Activated CD8-positive, alpha-beta memory T cell treated with anti-CD3 and anti-CD28 coated beads for 36 hours (primary cell): ENCODE results near the gene SLC5A10. TPM values are rescaled to one million over a fixed set of nuclear protein-coding genes. Genes with fewer than 3 reads are reported as not detected.

Experiments
- CTCF ChIA-PET: fragments of 350-600 bp; sonication (Branson Sonifier 250); formaldehyde crosslinking; loops from one replicate; lab custom pipeline; 2021; ENCODE audit warnings: antibody characterized with exemption; lab: Charles Lee
- POLR2A ChIA-PET: fragments of 350-600 bp; sonication (Branson Sonifier 250); formaldehyde crosslinking; loops from one replicate; lab custom pipeline; 2021; ENCODE audit warnings: antibody characterized with exemption; lab: Charles Lee
- total RNA-seq, 2 experiments: library from RNA; stranded (reverse); gene quantifications; one replicate each; pipeline ENCODE4 v1.2.3, GENCODE V29; 2021

The SLC5A10 gene
- total RNA-seq, 2 experiments from 2014 or later: not detected

DNA sequence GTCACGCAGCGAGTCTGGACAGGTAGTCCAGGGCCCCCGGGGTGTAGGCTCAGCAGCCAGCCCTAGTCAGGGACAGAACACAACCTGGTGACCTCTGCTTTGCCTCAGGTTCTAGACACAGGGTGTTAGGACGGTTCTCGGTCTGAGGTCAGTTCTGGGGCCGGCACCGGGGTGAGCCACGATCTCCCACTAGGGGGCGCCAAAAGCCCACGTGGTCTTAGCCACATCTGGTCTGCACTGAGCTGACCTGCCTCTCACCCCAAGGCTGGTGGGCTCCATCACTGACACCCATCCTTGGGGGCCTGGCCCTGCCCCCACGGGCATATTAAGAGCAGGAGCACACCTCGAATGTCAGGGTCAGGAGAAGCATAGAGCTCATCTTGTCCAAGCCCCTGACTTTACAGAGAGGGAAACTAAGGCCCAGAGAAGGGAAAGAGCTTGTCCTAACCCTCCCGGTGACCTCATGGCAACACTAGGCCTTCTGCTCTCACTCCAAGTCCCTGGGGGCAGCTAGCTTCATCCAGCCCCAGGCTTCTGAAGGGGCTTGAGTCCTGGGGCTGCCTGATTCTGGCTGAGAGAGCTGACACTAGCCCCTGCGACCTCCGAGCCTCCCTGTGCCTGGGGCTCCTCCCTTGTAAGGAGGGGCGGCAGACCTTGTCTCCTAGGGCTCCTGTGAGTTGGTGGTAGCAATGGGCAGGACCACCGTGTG, 9.0 kb downstream of the SLC5A10 start:
- ChIA-PET CTCF (interaction anchor here (0.6 to 1.9 kb wide), 20 partner anchors 9 to 604 kb away, joined by 3 to 14 read pairs (median 4); partner anchors contain the start of genes FAM83G and SLC5A10), POLR2A (interaction anchor here (1.0 kb wide), 1 partner anchor 44 kb away, joined by 3 read pairs; the partner anchor contains the start of gene FAM83G)

DNA sequence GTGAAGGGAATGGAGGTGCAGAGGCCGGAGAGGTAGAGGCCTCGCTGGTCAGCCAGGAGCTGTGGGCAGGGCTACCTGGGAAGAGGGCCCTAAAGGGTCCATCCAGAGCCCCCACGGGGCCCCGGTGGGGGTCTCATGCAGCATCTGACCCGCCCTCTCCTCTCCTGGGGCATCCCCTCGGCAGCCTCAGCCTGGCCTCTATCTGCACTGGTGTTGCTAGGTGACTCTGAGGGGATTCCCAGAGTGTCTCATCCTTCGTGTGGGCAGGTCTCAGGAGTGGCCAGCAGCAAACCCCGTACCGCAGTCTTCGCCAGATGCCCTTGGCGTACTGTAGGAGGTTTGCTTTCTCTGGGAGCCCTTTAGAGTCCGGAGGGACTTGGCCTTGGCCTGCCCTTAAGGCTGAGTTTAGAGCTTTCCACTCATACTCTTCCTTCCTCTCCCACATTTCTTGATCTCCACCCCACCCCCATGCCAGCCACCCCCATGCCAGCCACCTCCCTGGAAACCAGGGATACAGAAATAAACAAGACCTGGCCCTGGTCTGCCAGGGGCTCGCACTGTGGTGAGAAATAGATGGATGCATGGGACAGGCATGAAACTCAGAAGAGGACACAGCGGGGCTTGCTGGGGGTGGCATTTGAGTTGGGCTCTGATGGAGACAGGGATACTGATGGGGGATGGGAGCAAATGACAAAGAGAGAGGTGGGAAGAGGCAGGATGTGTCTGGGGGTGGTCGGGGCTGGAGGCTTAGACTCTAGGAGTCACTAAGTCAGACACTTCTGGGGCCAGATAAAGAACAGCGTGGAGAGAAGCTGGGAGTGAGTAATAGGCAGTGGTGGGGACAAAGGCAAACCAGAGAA, 9.9 kb downstream of the SLC5A10 start:
- POLR2A ChIA-PET: interaction anchor here (1.0 kb wide), 1 partner anchor 43 kb away, joined by 3 read pairs; the partner anchor contains the start of gene FAM83G
- CTCF ChIA-PET: interaction anchor here (0.6 to 1.9 kb wide), 14 partner anchors 8 to 605 kb away, joined by 3 to 9 read pairs (median 4); partner anchors contain the start of gene SLC5A10

DNA sequence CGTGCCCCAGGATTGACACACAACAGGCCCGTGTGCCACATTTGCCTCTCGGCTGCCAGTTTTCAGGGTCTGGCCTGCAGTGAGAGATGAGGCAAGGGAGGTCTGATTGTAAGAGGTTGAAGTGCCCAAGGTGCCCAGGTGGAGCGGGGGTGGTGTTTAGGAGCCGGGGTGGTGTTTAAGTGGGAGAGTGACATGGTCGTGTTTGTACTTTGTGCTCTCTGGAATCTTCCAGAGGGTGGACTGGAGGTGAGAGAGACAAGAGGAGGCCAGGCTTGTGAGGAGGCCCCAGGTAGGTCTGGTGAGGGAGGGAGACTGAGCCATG, 10.5 kb downstream of the SLC5A10 start:
- POLR2A ChIA-PET: no interaction called here
- CTCF ChIA-PET: no interaction called here

DNA sequence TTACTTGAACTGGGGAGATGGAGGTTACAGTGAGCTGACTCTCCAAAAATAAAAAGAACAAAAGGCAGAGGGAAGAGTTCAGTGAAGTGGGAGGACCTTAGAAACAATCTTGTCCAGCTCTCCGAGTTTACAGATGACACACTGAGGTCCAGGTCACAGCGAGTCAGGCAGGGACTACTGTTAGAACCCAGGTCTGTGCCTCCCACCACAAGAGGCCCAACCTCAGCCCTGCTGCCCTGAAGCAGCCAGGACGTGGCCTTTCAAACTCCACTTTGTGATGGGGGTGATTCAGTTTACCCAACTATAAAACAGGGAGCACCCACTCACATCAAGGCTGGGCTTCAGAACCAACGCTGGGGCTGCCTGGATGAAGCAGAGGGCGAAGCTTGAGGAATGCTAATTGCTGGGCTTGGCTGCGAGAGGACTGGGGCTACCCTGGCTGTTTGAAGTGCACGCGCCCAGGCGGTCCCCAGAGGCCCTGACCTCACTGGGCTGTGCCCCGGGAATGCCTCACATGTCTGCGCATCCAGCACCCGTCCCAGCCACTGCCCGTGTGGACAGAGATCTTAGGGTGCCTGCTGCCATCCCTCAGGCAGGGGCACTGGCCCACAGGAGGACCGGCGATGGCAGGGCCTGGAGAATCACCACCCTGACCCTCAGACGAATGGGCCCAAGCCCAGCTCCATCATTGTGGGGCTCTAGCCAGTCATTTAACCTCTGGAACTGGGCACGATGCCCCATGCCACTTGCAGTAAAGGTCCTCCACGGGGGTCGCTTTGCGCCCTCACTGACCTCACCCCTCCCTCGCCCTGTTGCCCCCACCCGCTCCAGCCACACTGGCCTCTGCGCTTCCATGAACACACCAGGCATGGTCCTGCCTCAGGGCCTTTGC, 11.4 kb downstream of the SLC5A10 start:
- ChIA-PET CTCF (no interaction called here), POLR2A (no interaction called here)

DNA sequence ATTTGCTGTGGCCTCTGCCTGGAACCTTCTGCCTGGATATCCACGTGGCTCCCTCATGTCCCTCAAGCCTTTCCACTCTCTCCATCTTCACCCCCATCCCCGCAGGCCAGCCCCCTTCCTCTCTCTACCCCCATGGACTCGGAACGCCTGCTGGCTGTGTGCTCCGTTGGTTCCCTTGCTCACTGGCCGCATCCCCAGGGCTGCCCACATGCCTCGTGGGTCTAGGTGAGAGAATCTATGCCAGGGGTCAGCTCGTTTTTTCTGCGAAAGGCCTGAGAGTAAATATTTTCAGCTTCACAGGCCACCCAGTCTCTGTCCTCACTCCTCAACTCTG, 12.0 kb downstream of the SLC5A10 start:
- POLR2A ChIA-PET: no interaction called here

DNA sequence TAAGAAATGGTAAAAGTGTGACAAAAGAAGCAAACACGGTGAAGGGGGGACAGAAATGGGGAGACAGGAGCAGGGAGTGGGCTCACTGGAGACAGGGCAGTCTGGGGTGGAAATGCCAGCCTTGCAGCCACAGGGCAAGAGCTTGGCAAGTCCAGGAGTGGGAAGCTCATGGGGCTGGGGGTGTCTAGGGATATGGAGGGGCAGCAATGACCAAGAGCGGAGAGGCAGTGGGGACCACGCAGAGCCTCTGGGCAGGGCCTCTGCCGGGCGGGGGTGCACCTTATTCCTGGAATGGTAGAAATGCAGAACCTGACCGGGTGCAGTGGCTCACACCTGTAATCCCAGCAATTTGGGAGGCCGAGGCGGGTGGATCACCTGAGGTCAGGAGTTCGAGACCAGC, 12.6 kb downstream of the SLC5A10 start:
- ChIA-PET POLR2A (no interaction called here), CTCF (no interaction called here)

More for the DNA sequence above, 12.0 kb downstream of the SLC5A10 start:
- CTCF ChIA-PET: no interaction called here

DNA sequence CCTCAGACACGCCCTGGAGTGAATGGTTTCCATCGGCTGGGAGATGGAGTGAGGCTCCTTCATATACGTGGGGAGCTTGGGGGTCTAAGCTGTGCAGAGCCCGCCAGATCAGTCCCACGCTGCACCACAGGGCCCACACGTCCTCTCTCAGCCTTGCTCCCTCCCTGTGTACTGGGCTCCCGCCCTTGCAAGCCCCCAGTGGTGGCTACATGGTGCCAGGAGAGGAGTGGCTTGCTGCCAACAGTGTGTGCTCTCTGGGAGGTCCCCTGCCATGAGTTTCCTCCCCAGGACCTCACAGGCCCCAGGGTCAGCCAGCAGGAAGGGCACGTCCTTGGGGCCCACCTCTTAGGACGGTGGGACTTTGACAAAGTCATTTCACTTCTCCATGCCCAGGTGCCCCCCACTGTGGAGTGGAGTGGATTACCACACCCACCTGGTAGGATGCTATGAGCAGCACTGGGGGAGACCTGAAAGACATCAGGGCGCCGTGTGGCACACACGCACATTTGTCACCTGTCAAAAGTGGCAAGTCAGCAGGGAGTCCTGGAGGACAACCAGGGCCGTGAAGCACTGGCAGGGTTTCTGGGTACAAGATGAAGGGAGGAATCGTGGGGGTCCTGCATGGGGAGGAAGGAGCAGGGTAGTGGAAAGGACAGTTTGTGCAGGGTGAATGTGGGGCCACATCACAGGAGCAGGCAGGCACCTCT, 13.7 kb downstream of the SLC5A10 start:
- POLR2A ChIA-PET: no interaction called here

DNA sequence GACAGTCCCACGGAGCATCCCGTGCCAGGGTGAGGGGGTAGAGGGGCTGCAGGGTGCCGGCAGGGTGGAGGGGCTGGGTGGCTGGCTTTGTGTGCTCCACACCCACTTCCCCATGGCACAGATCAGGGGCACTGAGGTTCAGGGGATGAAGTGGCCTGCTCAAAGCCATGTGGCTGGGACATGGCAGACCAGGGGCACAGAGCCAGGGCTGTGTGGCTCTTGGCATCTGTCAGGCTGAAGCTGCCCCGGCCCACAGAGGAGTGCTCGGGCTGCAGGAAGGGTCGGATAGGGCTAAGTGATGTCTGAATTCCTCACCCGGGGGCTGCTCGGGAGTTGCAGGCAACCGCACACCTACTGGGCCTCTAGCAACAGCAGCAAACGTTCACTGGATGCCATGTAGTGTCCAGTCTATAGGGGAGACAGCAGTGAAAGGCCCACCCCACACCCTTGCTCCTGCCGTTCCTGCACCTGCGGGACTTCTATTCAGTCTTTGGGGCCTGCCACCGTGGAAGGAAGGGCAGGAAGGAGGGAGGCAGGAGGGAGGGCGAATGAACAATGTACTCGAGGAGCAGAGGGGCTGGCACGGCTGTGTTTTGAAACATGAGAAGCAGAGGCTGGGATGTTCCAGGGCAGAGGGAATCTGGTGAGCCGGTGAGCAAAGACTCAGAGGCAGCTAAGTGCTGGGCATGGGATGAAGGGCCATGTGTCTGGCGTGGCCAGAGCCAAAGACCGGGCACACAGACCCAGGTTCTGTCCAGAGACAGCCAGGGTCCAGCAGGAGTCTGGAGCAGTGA, 15.1 kb downstream of the SLC5A10 start:
- POLR2A ChIA-PET: no interaction called here
- CTCF ChIA-PET: no interaction called here

More for the DNA sequence above, 13.7 kb downstream of the SLC5A10 start:
- CTCF ChIA-PET: no interaction called here

DNA sequence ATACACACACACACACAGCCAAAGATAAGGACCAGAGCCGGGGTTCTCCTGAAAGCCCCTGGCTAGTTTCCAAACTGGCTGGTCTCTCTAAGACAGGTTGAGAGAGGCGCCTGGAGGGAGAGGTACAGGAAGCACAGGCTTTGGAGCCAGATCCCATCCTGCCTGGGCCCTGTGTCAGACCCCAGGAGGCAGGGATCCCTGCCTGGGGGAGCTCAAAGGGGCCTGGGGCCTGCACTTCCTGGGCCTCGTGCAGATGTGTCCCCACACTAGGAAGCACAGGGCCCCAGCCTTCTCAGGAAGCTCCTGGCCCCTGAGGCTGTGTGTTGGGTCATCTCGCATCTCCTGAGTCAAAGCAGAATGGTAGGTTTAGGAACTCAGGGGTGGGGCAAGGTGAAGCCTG, 16.0 kb downstream of the SLC5A10 start:
- CTCF ChIA-PET: no interaction called here

DNA sequence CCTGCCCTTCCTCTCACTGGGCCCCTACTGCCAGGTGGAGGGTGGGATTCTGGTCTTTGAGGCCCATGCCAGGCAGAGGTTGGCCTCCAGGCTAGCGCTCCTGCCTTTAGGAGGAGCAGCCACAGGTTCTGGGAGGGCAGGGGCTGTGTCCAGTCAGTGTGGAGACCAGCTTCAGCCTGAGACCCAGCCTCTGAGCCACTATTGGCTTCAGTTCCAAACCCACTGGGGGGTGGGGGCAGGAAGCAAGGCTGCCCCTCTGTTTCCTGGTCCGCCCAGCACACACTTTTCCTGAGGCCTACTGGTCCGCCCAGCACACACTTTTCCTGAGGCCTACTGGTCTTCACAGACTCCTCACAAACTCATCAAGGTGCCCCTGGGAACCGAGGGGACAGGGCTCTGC, 16.4 kb downstream of the SLC5A10 start:
- CTCF ChIA-PET: no interaction called here

More for the DNA sequence above, 16.0 kb downstream of the SLC5A10 start:
- POLR2A ChIA-PET: no interaction called here

DNA sequence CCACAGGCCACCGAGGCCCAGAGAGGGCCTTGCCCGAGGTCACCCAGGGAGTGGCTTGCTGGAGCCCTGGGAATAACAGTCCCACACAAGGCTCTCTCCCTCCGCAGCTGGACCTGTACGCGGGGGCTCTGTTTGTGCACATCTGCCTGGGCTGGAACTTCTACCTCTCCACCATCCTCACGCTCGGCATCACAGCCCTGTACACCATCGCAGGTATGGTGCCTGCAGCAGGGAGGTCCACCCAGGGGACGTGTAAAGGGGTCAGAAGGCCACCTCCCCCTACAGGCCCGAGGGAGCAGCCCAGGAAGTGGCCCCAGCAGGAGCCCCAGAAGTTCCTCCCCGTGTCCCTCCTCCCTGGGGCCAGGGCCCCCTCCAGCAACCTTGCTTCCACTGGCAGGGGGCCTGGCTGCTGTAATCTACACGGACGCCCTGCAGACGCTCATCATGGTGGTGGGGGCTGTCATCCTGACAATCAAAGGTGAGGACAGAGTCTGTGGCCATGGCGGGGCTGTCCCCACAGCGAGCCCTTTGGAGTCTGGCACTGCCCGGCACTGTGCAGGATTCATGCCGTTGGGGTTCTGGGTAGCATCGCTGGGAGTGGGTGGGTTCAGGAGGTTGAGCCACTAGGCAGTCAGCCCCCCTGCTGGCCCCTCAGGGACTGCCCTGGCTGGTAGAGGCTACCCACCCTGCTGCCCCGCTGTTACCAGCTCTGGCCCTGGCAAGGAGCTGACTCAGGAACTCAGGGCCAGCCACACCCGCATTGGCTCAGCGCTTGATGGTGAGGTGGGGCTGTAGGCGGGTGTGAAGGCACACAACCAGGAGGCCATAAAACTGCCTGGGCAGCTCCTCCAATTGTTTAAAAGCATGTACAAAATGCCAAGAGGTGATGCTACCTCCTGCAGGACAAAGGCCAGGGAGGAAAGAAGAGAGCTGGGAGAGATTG, 17.3 kb downstream of the SLC5A10 start:
- ChIA-PET CTCF (interaction anchor here (1.5 kb wide), 1 partner anchor 8 kb away, joined by 6 read pairs; no protein-coding TSS in a partner anchor), POLR2A (no interaction called here)

More for the DNA sequence above, 16.4 kb downstream of the SLC5A10 start:
- POLR2A ChIA-PET: no interaction called here

DNA sequence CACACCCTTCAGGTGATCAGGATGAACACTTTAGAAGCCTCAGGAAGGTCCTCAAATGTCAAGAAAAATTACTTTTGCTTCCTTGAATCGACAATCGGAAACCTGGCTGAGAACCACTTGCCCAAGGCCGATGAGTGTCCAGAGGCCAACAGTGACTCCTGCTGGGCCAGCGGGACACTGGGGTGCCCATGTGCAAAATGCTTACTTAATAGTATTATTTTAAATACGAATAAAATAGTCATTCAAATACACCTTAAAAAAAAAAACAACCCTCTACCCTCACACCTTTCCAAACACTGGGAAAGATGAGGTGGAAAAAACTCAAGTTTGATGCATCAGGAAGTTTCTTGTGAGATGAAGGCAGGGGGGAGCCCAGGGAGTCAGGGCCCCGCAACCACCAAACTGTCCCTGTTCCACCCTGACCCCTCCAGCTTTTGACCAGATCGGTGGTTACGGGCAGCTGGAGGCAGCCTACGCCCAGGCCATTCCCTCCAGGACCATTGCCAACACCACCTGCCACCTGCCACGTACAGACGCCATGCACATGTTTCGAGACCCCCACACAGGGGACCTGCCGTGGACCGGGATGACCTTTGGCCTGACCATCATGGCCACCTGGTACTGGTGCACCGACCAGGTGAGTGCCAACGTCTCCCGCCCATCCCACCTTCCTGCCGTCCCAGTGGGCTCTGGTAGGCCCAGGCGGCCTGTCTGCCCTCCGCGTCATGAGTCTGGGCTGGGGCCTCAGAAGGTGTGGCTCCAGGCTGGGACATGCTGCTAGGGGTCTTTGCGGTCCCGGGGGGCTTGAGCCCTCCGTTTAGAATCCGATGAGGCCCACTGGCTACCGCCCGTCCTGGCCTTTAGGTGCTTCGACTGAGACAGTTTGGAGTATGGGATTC, 18.9 kb downstream of the SLC5A10 start:
- POLR2A ChIA-PET: no interaction called here
- CTCF ChIA-PET: interaction anchor here (1.5 to 2.8 kb wide), 2 partner anchors 10 kb away, joined by 6 to 9 read pairs; no protein-coding TSS in a partner anchor

DNA sequence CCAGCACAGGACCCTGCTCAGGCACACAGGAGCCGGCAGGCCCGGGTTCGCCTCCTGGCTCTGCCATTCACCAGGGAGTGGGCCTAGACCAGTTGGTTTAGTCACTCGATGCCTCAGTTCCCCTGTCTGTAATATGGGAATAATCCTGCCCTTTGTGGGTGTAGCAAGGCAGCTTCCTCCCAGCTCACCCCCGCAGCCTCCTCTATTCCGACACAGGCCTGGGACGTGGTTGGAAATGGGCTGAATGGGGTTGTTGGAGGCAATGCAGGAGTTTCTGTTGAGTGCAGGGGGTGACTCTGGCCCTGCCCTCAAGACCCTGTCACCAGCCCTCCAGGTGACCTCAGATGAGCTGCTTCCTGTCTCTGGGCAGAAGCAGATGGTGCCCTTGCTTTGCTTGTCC, 19.8 kb downstream of the SLC5A10 start:
- POLR2A ChIA-PET: no interaction called here
- CTCF ChIA-PET: interaction anchor here (2.8 kb wide), 1 partner anchor 11 kb away, joined by 9 read pairs; no protein-coding TSS in a partner anchor

DNA sequence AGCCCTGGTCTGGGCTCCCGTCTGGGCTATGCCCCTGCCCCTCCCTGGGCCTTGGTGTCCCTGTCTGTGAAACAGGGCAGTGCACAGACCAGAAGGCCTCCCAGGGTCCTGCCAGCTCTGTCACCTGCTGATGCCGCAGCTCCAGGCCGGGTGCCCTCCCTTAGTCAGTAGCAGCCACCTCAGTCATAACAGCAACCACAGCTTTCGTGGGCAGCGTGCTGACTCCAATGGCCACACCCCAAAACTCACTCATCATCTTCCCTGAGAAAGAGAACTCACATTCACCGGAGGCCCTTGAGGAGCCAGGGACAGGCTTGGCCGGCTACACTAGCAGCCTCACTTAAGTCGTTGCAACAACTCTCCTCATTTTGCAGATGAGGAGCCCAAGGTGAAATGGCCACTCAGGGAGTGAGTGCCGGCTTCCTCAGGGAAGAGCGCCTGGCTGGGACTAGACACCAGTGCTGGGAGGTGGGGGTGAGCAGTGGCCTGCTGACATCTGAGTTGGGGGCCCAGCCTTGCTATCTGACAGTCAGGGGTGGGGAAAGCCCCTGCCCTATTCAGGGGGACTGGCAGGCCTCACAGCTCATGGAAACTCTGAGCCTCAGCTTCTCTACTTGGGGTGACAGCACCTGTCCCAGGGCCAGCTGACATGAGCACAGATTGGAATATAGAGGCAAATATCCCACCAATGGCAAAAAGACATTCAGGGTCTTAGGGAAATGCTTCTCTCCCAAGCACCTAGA, 22.6 kb downstream of the SLC5A10 start:
- POLR2A ChIA-PET: no interaction called here

DNA sequence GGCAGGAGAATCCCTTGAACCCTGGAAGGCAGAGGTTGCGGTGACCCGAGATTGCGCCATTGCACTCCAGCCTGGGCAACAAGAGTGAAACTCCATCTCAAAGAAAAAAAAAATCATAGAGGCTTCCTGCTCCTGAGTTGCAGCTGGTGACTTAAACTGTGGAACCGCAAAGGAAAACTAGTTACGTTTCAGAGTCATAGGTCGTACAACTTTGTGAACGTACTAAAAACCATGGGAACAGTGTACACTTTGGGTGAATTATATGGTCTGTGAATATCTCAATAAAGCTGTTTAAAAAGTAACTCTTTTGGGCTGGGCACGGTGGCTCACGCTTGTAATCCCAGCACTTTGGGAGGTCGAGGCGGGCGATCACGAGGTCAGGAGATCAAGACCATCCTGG, 23.6 kb downstream of the SLC5A10 start:
- ChIA-PET CTCF (interaction anchor here (0.6 to 1.8 kb wide), 2 partner anchors 8 to 14 kb away, joined by 3 to 7 read pairs; no protein-coding TSS in a partner anchor), POLR2A (no interaction called here)

More for the DNA sequence above, 22.6 kb downstream of the SLC5A10 start:
- CTCF ChIA-PET: interaction anchor here (1.8 kb wide), 1 partner anchor 13 kb away, joined by 7 read pairs; no protein-coding TSS in a partner anchor
